SW 1271 (cell line): Measurements from ENCODE around the gene GPR157.
"Not testable (repeated sequence)": the region's sequence is repeated elsewhere in the genome, so short reads cannot be mapped to it uniquely, and the experiment has no call there.

Source experiments
- DNase-seq, 2 experiments: peaks; one replicate each; lab custom pipeline; 2025; lab: John Stamatoyannopoulos, UW

Gene GPR157

GRCh38 chr1:9128520-9129265, at the start of gene GPR157:
TSS of gene GPR157 (minus strand) at chr1:9129102. CDS start at chr1:9129027, 75 bp downstream.
- peak; percentile 13 to 65 for DNase-seq

GRCh38 chr1:9174762-9175161, 45.9 kb upstream of the GPR157 start:
- DNase-seq, result no peak

DNA sequence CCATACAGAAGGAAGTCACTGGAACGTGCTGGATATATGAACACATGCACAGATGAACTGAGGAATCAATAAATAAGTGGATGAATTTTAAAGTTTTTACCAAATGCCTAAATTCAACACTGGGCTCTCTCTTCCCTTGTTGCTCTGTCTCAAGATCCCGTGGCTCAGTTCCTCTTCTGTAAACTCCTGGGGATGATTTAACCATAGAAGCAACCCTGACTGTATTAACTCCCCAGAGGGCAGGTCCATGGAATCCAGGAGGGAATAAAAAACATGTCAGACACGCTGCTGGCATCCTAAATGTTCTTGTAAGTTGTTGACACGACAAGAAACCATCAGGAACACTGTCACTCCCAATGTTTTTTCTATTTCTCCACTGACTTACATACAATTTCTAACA, 45.3 kb upstream of the GPR157 start:
- DNase-seq, result no peak

- DNase-seq, result no peak
These were observed 40.8 kb upstream of the GPR157 start for GRCh38 chr1:9169601-9170137.

- DNase-seq, result no peak
These were observed 38.7 kb upstream of the GPR157 start for GRCh38 chr1:9167638-9168037.

- DNase-seq, result no peak
These were observed 37.7 kb upstream of the GPR157 start for GRCh38 chr1:9166289-9167235.

DNA sequence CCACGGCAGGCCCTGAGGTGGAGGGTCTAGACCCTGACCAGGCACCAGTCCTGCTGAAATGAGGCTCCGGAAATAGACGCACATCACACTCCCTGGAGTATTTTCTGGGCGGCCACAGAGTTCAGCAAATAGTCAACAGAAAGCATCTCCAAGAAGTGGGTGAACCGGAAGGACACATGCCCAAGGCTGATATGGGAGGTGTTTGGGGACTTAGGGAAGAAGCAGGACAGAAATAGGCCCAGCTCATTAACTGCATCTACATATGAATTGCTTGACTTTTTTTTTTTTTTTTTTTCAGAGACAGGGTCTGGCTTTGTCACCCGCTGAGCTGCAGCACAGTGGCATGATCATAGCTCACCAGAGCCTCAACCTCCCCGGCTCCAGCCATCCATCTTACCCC, 36.5 kb upstream of the GPR157 start:
- no peak for DNase-seq

- DNase-seq, result no peak
These were observed 36.0 kb upstream of the GPR157 start for GRCh38 chr1:9164919-9165318.

GRCh38 chr1:9164532-9164900, 35.6 kb upstream of the GPR157 start:
- DNase-seq, result no peak

- DNase-seq, result no peak
These were observed 33.1 kb upstream of the GPR157 start for GRCh38 chr1:9161963-9162362.

DNA sequence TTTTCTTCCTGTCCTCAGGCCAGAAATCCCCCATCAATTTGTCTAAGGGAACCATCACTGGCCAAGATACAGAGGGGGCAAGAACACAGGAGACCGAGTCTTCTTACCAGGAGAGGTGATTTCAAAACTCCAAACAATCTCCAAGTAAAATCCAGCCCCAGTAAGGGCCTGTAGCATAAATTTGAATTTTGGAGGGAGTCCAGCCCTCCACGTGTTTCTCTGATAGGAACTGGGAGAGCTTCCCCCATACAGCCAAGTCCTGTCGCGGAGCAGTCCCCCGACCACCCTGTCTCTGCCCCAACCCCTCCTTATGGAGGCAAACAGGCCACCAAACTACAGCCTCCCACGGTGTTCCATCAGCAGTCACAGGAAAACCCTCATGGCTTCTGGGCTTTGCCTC, 32.4 kb upstream of the GPR157 start:
- no peak for DNase-seq

- DNase-seq, result no peak
These were observed 31.3 kb upstream of the GPR157 start for GRCh38 chr1:9160079-9160717.

DNA sequence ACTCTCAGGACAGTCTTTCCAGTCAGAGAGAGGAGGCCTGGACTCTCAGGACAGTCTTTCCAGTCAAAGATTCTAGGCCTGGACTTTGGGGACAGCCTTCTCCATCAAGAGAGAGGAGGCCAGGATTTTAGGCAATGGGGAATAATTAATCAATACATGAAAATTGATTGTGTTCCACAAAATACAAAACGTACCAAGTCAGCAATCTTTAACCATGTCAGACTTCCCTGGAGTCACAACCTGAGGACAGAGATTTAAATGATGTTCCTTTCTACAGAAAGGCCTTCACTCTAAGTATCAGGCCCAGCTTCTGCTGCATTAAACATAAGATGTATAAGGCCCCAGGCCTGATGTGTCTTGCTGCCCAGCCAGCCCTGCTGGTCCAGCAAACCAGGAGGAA, 27.0 kb upstream of the GPR157 start:
- no peak for DNase-seq

DNA sequence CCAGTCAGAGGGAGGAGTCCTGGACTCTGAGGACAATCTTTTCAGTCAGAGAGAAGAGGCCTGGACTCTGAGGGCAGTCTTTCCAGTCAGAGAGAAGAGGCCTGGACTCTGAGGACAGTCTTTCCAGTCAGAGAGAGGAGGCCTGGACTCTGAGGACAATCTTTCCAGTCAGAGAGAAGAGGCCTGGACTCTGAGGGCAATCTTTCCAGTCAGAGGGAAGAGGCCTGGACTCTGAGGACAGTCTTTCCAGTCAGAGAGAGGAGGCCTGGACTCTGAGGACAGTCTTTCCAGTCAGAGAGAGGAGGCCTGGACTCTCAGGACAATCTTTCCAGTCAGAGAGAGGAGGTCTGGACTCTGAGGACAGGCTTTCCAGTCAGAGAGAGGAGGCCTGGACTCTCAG, 26.5 kb upstream of the GPR157 start:
- DNase-seq, result not testable (repeated sequence)

DNA sequence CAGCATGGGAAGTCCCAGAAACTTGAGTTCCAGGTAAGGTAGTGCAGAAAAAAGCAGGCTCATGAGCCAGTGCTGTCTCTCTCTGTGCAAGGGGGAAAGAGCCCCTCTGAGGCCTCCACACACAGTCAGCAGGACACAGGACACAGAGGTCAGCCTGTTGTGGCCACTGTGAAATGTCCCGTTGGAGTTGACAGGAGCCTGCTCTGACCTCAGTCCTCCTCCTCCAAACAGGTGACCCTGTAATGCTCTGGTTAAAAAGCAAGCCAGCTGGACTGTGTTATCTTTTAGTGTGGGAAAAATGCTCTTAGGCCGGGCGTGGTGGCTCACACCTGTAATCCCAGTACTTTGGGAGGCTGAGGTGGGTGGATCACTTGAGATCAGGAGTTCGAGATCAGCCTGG, 24.2 kb upstream of the GPR157 start:
- no peak for DNase-seq

DNA sequence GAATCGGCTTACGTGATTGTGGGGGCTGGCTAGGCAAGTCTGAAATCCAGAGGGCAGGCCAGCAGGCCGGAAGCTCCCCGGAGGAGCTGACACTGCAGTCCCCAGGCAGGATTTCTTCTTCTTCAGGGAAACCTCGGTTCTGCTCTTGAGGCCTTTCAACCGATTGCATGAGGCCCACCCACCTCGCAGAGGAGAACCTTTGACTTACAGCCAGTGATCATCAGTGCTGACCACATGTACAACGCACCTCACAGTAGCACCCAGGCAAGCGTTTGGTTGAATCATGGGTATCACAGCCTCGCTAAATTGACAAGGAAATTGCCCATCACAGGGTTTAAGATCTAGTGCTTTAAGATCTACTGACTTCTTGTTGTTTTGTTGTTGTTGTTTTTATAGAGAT, 23.6 kb upstream of the GPR157 start:
- DNase-seq, result no peak

GRCh38 chr1:9151328-9151860, 22.5 kb upstream of the GPR157 start:
- DNase-seq, result no peak

DNA sequence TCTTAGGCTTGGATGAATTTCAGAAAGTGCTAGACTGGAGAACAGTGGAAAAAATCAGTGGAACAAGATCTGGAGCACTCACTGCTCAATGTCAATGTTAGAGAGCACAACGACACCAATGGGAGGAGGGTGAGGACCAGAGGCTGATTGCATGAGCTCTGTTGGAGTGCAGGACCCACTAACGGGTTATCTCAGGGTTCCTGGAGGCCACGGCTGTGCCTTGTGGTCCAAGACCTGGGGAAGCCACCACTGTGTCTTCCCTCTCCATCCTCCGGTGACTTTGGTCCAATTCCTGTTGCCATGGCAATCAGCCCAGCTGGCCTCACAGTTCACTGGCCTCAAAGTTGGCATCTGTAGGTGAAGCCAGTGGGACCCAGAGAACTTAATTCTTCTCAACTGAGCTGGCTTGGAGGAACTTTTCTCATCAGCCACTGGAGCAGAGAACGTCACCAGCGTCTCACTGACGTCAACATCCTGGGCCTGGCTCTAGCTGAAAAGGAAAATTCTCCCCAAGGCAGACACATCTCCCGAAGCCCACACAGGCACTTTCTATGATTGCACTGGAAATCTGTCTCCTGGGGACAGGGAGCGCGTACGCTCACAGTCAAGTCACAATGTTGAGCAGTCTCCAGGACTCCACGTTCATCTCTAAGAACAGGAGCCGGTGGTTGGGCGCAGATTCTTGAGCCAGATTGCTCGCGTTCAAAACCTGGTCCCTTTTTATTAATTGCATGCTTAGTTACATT, 21.9 kb upstream of the GPR157 start:
- DNase-seq, result no peak

GRCh38 chr1:9149837-9150581, 21.1 kb upstream of the GPR157 start:
- no peak for DNase-seq

- DNase-seq, result no peak
These were observed 20.2 kb upstream of the GPR157 start for GRCh38 chr1:9149151-9149550.

DNA sequence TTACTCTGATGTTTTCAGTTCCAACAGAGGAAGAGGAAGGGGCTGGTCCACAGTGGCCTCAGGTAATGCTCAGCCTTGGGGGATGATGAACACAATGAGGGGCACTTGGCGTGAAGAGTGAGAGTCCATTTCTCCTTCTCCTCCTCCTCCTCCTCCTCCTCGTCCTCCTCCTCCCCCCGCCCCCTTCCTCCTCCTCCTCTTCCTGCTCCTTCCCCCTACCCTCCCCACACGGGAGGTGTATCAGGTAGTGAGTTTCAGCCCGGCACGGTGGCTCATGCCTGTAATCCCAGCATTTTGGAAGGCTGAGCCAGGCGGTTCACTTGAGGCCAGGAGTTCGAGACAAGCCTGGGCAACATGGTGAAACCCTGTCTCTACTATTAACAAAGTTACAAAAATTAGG, 17.3 kb upstream of the GPR157 start:
- no peak for DNase-seq
